H9 (cell line): ENCODE measurements around the gene SPESP1. TPM values are rescaled to one million over a fixed set of nuclear protein-coding genes. Genes with fewer than 3 reads are reported as not detected.

Source experiments
- DNase-seq: peaks from one replicate; pipeline ENCODE4 v3.0.0-alpha.2; 2017
- H2AFZ ChIP-seq: one replicate; pipeline ENCODE4 v1.6.1; 2013; ENCODE audit warnings: mild to moderate bottlenecking, low read length, control low read depth, moderate library complexity
- H2AK5ac ChIP-seq: 2 replicates; pipeline ENCODE4 v1.6.1; 2013; ENCODE audit warnings: low read length, control low read depth, mixed read lengths; ENCODE audit not compliant: insufficient read length
- H2BK120ac ChIP-seq: one replicate; pipeline ENCODE4 v1.6.1; 2013; ENCODE audit warnings: low read depth, mild to moderate bottlenecking, low read length, control low read depth, inconsistent platforms; ENCODE audit not compliant: poor library complexity, severe bottlenecking
- H2BK12ac ChIP-seq: 2 replicates; pipeline ENCODE4 v1.6.1; 2013; ENCODE audit warnings: low read length, control low read depth, mixed read lengths, low read depth; ENCODE audit not compliant: insufficient read length
- H2BK15ac ChIP-seq: 2 replicates; pipeline ENCODE4 v1.6.1; 2013; ENCODE audit warnings: low read depth, low read length, control low read depth
- H2BK20ac ChIP-seq: one replicate; pipeline ENCODE4 v1.6.1; 2013; ENCODE audit warnings: low read depth, mild to moderate bottlenecking, low read length, control low read depth, inconsistent platforms; ENCODE audit not compliant: poor library complexity, severe bottlenecking
- H2BK5ac ChIP-seq: 2 replicates; pipeline ENCODE4 v1.6.1; 2013; ENCODE audit warnings: low read length, control low read depth, mixed read lengths; ENCODE audit not compliant: insufficient read length
- H3K14ac ChIP-seq: 2 replicates; pipeline ENCODE4 v1.6.1; 2013; ENCODE audit warnings: low read length, control low read depth; ENCODE audit not compliant: insufficient read depth
- H3K18ac ChIP-seq: 2 replicates; pipeline ENCODE4 v1.6.1; 2013; ENCODE audit warnings: low read depth, mild to moderate bottlenecking, mixed read lengths, low read length, control low read depth; ENCODE audit not compliant: insufficient read length
- H3K23ac ChIP-seq: 2 replicates; pipeline ENCODE4 v1.6.1; 2013; ENCODE audit warnings: low read length, control low read depth, mixed read lengths, low read depth; ENCODE audit not compliant: insufficient read length
- H3K23me2 ChIP-seq: 2 replicates; pipeline ENCODE4 v1.6.1; 2013; ENCODE audit warnings: low read depth, mild to moderate bottlenecking, mixed read lengths, low read length, control low read depth; ENCODE audit not compliant: insufficient read length, poor library complexity, severe bottlenecking
- H3K27ac ChIP-seq: 2 replicates; pipeline ENCODE4 v1.5.1; 2013; ENCODE audit warnings: low read length, control low read depth, mixed read lengths, low read depth; ENCODE audit not compliant: insufficient read length
- H3K27me3 ChIP-seq: 2 replicates; pipeline ENCODE4 v1.6.1; 2013; ENCODE audit warnings: low read length, control low read depth, inconsistent platforms; ENCODE audit not compliant: insufficient read depth
- H3K4ac ChIP-seq: 2 replicates; pipeline ENCODE4 v1.6.1; 2013; ENCODE audit warnings: low read depth, mild to moderate bottlenecking, control low read depth, inconsistent platforms, low read length, moderate library complexity
- H3K4me1 ChIP-seq: 2 replicates; pipeline ENCODE4 v1.6.1; 2013; ENCODE audit warnings: low read length, control low read depth, inconsistent platforms; ENCODE audit not compliant: insufficient read depth
- H3K4me2 ChIP-seq: 2 replicates; pipeline ENCODE4 v1.6.1; 2013; ENCODE audit warnings: low read length, control low read depth, mixed read lengths; ENCODE audit not compliant: insufficient read length, insufficient read depth
- H3K56ac ChIP-seq: 2 replicates; pipeline ENCODE4 v1.6.1; 2013; ENCODE audit warnings: low read depth, mild to moderate bottlenecking, mixed read lengths, low read length, control low read depth; ENCODE audit not compliant: insufficient read length
- H3K79me1 ChIP-seq: 2 replicates; pipeline ENCODE4 v1.6.1; 2013; ENCODE audit warnings: low read depth, mild to moderate bottlenecking, moderate library complexity, low read length, control low read depth, inconsistent platforms; ENCODE audit not compliant: insufficient read depth, poor library complexity, severe bottlenecking
- H3K79me2 ChIP-seq: 2 replicates; pipeline ENCODE4 v1.6.1; 2013; ENCODE audit warnings: low read length, control low read depth, inconsistent platforms; ENCODE audit not compliant: insufficient read depth
- H3K9ac ChIP-seq: 2 replicates; pipeline ENCODE4 v1.6.1; 2013; ENCODE audit warnings: low read length, control low read depth, mixed read lengths; ENCODE audit not compliant: insufficient read length; ENCODE audit errors: extremely low read depth
- H3K9me3 ChIP-seq: one replicate; pipeline ENCODE4 v1.6.1; 2013; ENCODE audit warnings: low read depth, low read length, inconsistent platforms; ENCODE audit not compliant: control insufficient read depth
- H3T11ph ChIP-seq: one replicate; pipeline ENCODE4 v1.6.1; 2013; ENCODE audit warnings: mild to moderate bottlenecking, low read length, control low read depth, inconsistent platforms
- H4K20me1 ChIP-seq: one replicate; pipeline ENCODE4 v1.6.1; 2013; ENCODE audit not compliant: control insufficient read depth, insufficient read length, insufficient read depth
- H4K5ac ChIP-seq: 2 replicates; pipeline ENCODE4 v1.6.1; 2013; ENCODE audit warnings: low read depth, mild to moderate bottlenecking, mixed read lengths, low read length, control low read depth; ENCODE audit not compliant: insufficient read length
- H4K8ac ChIP-seq: replicated peaks from 2 replicates; pipeline ENCODE4 v1.6.1; 2013; ENCODE audit warnings: low read length, control low read depth, mixed read lengths, low read depth; ENCODE audit not compliant: insufficient read length
- H4K91ac ChIP-seq: 2 replicates; pipeline ENCODE4 v1.6.1; 2013; ENCODE audit warnings: low read depth, mild to moderate bottlenecking, moderate library complexity, mixed read lengths, low read length, control low read depth; ENCODE audit not compliant: insufficient read length
- H3K27ac Mint-ChIP-seq, 3 experiments: 2 replicates in 2 of 3; 3 replicates in 1 of 3; pipeline ENCODE4 v1.8.0; 2020 to 2021; ENCODE audit warnings: mixed read lengths in 3 of 3, mild to moderate bottlenecking in 1 of 3, moderate library complexity in 1 of 3
- H3K27me3 Mint-ChIP-seq: 2 replicates; pipeline ENCODE4 v1.8.0; 2021; ENCODE audit warnings: low read depth, mild to moderate bottlenecking, moderate library complexity, mixed read lengths
- H3K36me3 Mint-ChIP-seq, 3 experiments: 2 replicates in 2 of 3; 3 replicates in 1 of 3; pipeline ENCODE4 v1.8.0; 2020 to 2021; ENCODE audit warnings: low read depth in 3 of 3, mixed read lengths in 3 of 3; ENCODE audit not compliant: insufficient read depth in 1 of 3
- H3K4me1 Mint-ChIP-seq, 2 experiments: 2 replicates each; pipeline ENCODE4 v1.8.0; 2020; ENCODE audit warnings: mixed read lengths in 2 of 2
- H3K4me3 Mint-ChIP-seq, 2 experiments: 2 replicates in 1 of 2; 3 replicates in 1 of 2; pipeline ENCODE4 v1.8.0; 2020 to 2021; ENCODE audit warnings: mild to moderate bottlenecking in 2 of 2, mixed read lengths in 2 of 2, moderate library complexity in 1 of 2
- H3K9me3 Mint-ChIP-seq, 2 experiments: 2 replicates in 1 of 2; 3 replicates in 1 of 2; pipeline ENCODE4 v1.8.0; 2020; ENCODE audit warnings: mild to moderate bottlenecking in 2 of 2, mixed read lengths in 2 of 2, moderate library complexity in 1 of 2
- CTCF ChIP-seq: fragments of 200-600 bp; sonication (generic); conservative IDR thresholded peaks from 3 replicates; pipeline ENCODE4 v1.8.0; 2021; ENCODE audit warnings: antibody characterized with exemption, mild to moderate bottlenecking
- WGBS: extraction: QIAGEN DNeasy Blood & Tissue Kit; methylation state at CpG from one replicate; pipeline ENCODE4 v1.1.7; 2013; ENCODE audit warnings: missing lambda C conversion rate, low lambda C conversion rate, mixed read lengths; ENCODE audit not compliant: insufficient read length; ENCODE audit errors: extremely low coverage; 5-methylcytosine and 5-hydroxymethylcytosine counted together
- total RNA-seq: library from RNA; stranded (reverse); gene quantifications from 2 replicates; pipeline ENCODE4 v1.2.1, GENCODE V29; 2021

SPESP1 gene
- total RNA-seq, 1 experiment from 2014 or later, result not detected

GRCh38 chr15:68994981-68995761, 64.8 kb downstream of the SPESP1 start:
- H2BK12ac ChIP-seq, result no peak overlapping the region
- no peaks in the 10 kb centered on the region for H4K20me1 ChIP-seq
- Mint-ChIP-seq H3K4me1 (peaks cover 46 to 47% of the 10 kb centered on the region in 2 experiments), H3K4me3 (no peak overlapping the region), H3K9me3 (no peaks in the 10 kb centered on the region; a peak in 1 of 5 replicates), H3K27me3 (peaks cover 10% of the 10 kb centered on the region), H3K27ac (no peak overlapping the region), H3K36me3 (no peaks in the 10 kb centered on the region; a peak in 1 of 7 replicates)
- no peaks in the 10 kb centered on the region for H3K27me3 ChIP-seq
- WGBS, result no CpG with 5 or more reads among the region's 9 CpGs
- H2AFZ ChIP-seq, result no peak overlapping the region
- no peak overlapping the region for H4K5ac ChIP-seq
- H3K9ac ChIP-seq, result no peak overlapping the region
- no peak overlapping the region for H3K18ac ChIP-seq
- no peak overlapping the region for H2AK5ac ChIP-seq
- no peaks in the 10 kb centered on the region for H3K79me1 ChIP-seq
- no peak overlapping the region for H3K56ac ChIP-seq
- H4K91ac ChIP-seq, result no peak overlapping the region
- H3K4me1 ChIP-seq, result peaks cover 7% of the 10 kb centered on the region; the same call in 1 of the 2 replicates
- no peak for DNase-seq
- no peak overlapping the region for H4K8ac ChIP-seq
- no peak overlapping the region for H3K27ac ChIP-seq
- no peaks in the 10 kb centered on the region for H3K9me3 ChIP-seq
- H3T11ph ChIP-seq, result no peak overlapping the region
- TF ChIP-seq CTCF, result no peak
- H2BK5ac ChIP-seq, result no peak overlapping the region
- no peak overlapping the region for H3K4me2 ChIP-seq
- H2BK120ac ChIP-seq, result no peak overlapping the region
- no peak overlapping the region for H3K14ac ChIP-seq
- no peak overlapping the region for H2BK20ac ChIP-seq
- no peaks in the 10 kb centered on the region for H3K79me2 ChIP-seq
- H3K23me2 ChIP-seq, result no peaks in the 10 kb centered on the region
- H2BK15ac ChIP-seq, result no peak overlapping the region
- H3K23ac ChIP-seq, result no peak overlapping the region
- H3K4ac ChIP-seq, result no peak overlapping the region

Other genes with a start within 250 kb of the SPESP1 start
- 318 and 322 TPM in 2 replicates for gene ANP32A, start 109.6 kb upstream of the SPESP1 start, total RNA-seq
- gene NOX5, start 84.2 kb downstream of the SPESP1 start, total RNA-seq, result 0.04 TPM in 1 of 2 replicates, not detected in the other
- 11.9 and 12.2 TPM in 2 replicates for gene GLCE, start 230.1 kb downstream of the SPESP1 start, total RNA-seq